ENCODE measurements around the gene IFI35. TPM values are rescaled to one million over a fixed set of nuclear protein-coding genes. Genes with fewer than 3 reads are reported as not detected.
"Not testable (repeated sequence)": the region's sequence is repeated elsewhere in the genome, so short reads cannot be mapped to it uniquely, and the experiment has no call there.

Gene IFI35
- total and polyA plus RNA-seq, 11 donors = 8.4 to 66.7 (median 11.9) TPM

DNA sequence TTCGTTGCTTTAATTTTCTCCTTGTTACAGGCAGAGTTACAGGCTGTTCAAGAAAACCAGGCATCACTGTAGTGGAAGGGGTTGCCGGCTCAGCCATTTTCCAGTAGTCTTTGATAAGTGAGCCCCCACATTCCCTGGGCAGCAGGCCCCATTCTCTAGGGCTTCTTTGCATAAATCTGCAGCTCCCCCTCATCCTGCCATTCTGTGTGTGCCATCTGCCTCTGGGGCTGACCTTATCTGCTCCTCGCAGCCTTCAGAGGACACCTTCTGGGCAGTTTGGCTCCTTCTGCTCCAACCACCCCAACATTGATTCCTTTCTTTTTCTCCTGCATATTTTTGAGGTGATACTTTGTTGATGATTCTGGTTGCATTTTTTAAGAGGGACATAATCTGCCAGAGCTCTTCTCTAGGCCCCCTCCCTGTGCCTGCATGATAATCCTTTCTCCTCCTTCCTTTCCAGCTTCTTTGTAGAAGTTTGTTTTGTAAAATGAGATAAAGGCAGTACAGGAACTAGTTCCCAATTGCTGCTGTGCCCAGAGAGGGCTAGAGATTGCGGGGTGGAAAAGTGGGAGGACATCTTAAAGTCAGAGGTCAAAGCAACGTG lies 35.5 kb downstream of the IFI35 start:
- DNase-seq (no peak), ATAC-seq (no peak)
- intact Hi-C loops (cut with DNase I) = loop anchor here in 1 of 10 donors (10.0 kb wide), 1 partner anchor 53 kb away; no protein-coding TSS in a partner anchor
- H3K4me3 ChIP-seq = no peak overlapping the region
- no peak overlapping the region for H3K27ac ChIP-seq
- no peaks in the 10 kb centered on the region for H3K9me3 ChIP-seq
- H3K36me3 ChIP-seq = peaks cover 0 to 2% (median 0%) of the 10 kb centered on the region in 9 donors
- H3K4me1 ChIP-seq = no peaks in the 10 kb centered on the region
- TF ChIP-seq, protein P1, sequence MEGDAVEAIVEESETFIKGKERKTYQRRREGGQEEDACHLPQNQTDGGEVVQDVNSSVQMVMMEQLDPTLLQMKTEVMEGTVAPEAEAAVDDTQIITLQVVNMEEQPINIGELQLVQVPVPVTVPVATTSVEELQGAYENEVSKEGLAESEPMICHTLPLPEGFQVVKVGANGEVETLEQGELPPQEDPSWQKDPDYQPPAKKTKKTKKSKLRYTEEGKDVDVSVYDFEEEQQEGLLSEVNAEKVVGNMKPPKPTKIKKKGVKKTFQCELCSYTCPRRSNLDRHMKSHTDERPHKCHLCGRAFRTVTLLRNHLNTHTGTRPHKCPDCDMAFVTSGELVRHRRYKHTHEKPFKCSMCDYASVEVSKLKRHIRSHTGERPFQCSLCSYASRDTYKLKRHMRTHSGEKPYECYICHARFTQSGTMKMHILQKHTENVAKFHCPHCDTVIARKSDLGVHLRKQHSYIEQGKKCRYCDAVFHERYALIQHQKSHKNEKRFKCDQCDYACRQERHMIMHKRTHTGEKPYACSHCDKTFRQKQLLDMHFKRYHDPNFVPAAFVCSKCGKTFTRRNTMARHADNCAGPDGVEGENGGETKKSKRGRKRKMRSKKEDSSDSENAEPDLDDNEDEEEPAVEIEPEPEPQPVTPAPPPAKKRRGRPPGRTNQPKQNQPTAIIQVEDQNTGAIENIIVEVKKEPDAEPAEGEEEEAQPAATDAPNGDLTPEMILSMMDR (IDR thresholded peaks at IDR 0.05) = no peak
- TF ChIP-seq POLR2A (IDR thresholded peaks at IDR 0.05) = no peak
- no peaks in the 10 kb centered on the region for H3K27me3 ChIP-seq
- 73 to 80% (median 76%) methylated on average over 5 of the region's 5 CpGs for WGBS, 4 donors

- intact Hi-C loops (cut with DNase I) = loop anchor here in 1 of 10 donors (10.0 kb wide), 1 partner anchor 51 kb away; no protein-coding TSS in a partner anchor
Measured at GRCh38 chr17:43043307-43043706, 36.7 kb downstream of the IFI35 start.

DNA sequence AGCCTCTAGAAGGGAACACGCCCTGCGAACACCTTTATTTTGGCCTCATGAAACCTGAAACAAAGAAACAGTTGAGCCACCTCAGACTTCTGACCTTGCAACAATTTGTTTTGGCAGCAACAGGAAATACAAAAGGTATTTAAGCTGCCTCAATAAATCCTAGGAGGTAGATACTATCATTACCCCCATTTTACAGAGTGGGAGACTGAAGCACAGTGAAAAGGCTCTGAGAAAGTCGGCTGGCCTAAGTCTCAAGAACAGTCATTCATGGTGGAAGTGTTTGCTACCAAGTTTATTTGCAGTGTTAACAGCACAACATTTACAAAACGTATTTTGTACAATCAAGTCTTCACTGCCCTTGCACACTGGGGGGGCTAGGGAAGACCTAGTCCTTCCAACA lies 37.4 kb downstream of the IFI35 start:
- WGBS, 4 donors = 88 to 96% (median 93%) methylated on average over 4 of the region's 4 CpGs
- no peaks in the 10 kb centered on the region for H3K4me1 ChIP-seq
- no peak overlapping the region for H3K27ac ChIP-seq
- no peak overlapping the region for H3K4me3 ChIP-seq
- H3K9me3 ChIP-seq = no peaks in the 10 kb centered on the region
- no peaks in the 10 kb centered on the region for H3K27me3 ChIP-seq
- TF ChIP-seq, protein P1 (IDR thresholded peaks at IDR 0.05) = no peak
- no peak for TF ChIP-seq POLR2A (IDR thresholded peaks at IDR 0.05)
- peaks cover 0 to 2% (median 0%) of the 10 kb centered on the region in 9 donors for H3K36me3 ChIP-seq
- intact Hi-C loops (cut with DNase I) = loop anchor here in 1 of 10 donors (10.0 kb wide), 1 partner anchor 51 kb away; no protein-coding TSS in a partner anchor
- no peak for ATAC-seq
- DNase-seq = no peak

More at GRCh38 chr17:43043307-43043706, 36.7 kb downstream of the IFI35 start:
- Histone ChIP-seq H3K4me1 (no peaks in the 10 kb centered on the region), H3K27ac (no peak overlapping the region), H3K9me3 (no peaks in the 10 kb centered on the region), H3K36me3 (peaks cover 0 to 2% (median 0%) of the 10 kb centered on the region in 9 donors), H3K4me3 (no peak overlapping the region), H3K27me3 (no peaks in the 10 kb centered on the region)
- no peak for ATAC-seq
- no peak for DNase-seq
- TF ChIP-seq, protein P1 (IDR thresholded peaks at IDR 0.05) = no peak
- TF ChIP-seq POLR2A (IDR thresholded peaks at IDR 0.05) = no peak

DNA sequence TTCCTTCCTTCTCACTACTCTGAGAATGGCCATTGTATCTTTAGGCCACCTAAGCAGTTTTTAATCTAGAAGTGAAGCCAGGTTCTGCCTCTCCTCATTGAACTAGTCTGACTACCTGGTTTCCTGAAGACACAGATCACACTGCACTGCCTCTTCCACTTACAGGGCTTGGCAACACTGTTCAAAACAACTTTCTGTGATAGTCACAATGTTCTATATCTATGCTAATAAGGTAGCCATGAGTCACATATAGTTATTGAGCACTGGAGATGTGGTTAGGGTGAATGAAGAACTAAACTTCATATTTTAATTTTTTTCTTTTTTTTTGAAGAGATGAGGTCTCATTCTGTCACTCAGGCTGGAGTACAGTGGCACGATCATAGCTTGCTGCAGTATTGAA lies 45.4 kb downstream of the IFI35 start:
- H3K36me3 ChIP-seq = peaks cover 0 to 20% (median 6%) of the 10 kb centered on the region in 9 donors
- H3K4me1 ChIP-seq = no peaks in the 10 kb centered on the region
- intact Hi-C loops (cut with DNase I) = no loop called here
- no peak overlapping the region for H3K4me3 ChIP-seq
- TF ChIP-seq POLR2A (IDR thresholded peaks at IDR 0.05) = no peak
- TF ChIP-seq, protein P1 (IDR thresholded peaks at IDR 0.05) = no peak
- no peak for DNase-seq
- 89 to 100% (median 93%) methylated on average over 1 of the region's 1 CpG for WGBS, 4 donors
- H3K9me3 ChIP-seq = no peaks in the 10 kb centered on the region
- no peak overlapping the region for H3K27ac ChIP-seq
- no peaks in the 10 kb centered on the region for H3K27me3 ChIP-seq
- ATAC-seq = no peak

- H3K27ac ChIP-seq; DNase-seq; intact Hi-C loops (cut with DNase I); H3K4me3 ChIP-seq; H3K27me3 ChIP-seq; H3K9me3 ChIP-seq; ATAC-seq; H3K4me1 ChIP-seq: not testable (repeated sequence)
- 94 to 97% (median 96%) methylated on average over 7 of the region's 7 CpGs for WGBS, 4 donors
- peaks cover 0 to 23% (median 6%) of the 10 kb centered on the region in 9 donors for H3K36me3 ChIP-seq
Measured at GRCh38 chr17:43053008-43053407, 46.4 kb downstream of the IFI35 start.
